Upper lobe of right lung (tissue), 1 donor: ENCODE data around the gene SLC25A2. TPM values are rescaled to one million over a fixed set of nuclear protein-coding genes. Genes with fewer than 3 reads are reported as not detected.
"Not testable (repeated sequence)": the region's sequence is repeated elsewhere in the genome, so short reads cannot be mapped to it uniquely, and the experiment has no call there.

Source experiments
- ATAC-seq: fragments of 200-7000 bp; cut with Tn5 transposase; one replicate; pipeline ENCODE4 v1.9.1; 2020; ENCODE audit warnings: mild to moderate bottlenecking, moderate library complexity
- DNase-seq: peaks from one replicate; pipeline ENCODE4 v3.0.0-alpha.2; 2020
- H3K27ac ChIP-seq: fragments of 200-600 bp; one replicate; pipeline ENCODE4 v1.8.0; 2022
- H3K27me3 ChIP-seq: fragments of 200-600 bp; one replicate; pipeline ENCODE4 v1.8.0; 2022; ENCODE audit warnings: mild to moderate bottlenecking
- H3K36me3 ChIP-seq: fragments of 200-600 bp; one replicate; pipeline ENCODE4 v1.8.0; 2022
- H3K4me1 ChIP-seq: fragments of 200-600 bp; one replicate; pipeline ENCODE4 v1.8.0; 2022
- H3K4me3 ChIP-seq: fragments of 200-600 bp; one replicate; pipeline ENCODE4 v1.8.0; 2022; ENCODE audit warnings: mild to moderate bottlenecking
- H3K9me3 ChIP-seq: fragments of 200-600 bp; one replicate; pipeline ENCODE4 v1.8.0; 2022
- CTCF ChIP-seq: fragments of 200-600 bp; IDR thresholded peaks from one replicate; pipeline ENCODE4 v1.8.0; 2022; ENCODE audit warnings: antibody characterized with exemption
- intact Hi-C: fragments of 100-400 bp; cut with DNase I; formaldehyde crosslinking; loops from one replicate; pipeline ENCODE4 v1.11.0; 2022
- total RNA-seq: library from RNA; stranded (reverse); fragmentation: NEBNext Ultra II Directional; extraction: Animal tissue kit (Norgen Biotek cat#: 25700); gene quantifications from one replicate; pipeline ENCODE4 v1.2.1, GENCODE V29; 2021
- donor health status: DM: no; HTN: yes; CAD: no; lungs with severe emphysema.

SLC25A2 gene
- total RNA-seq, 1 donor from 2014 or later, result 0.64 TPM

GRCh38 chr5:141343242-141343952, 39.5 kb upstream of the SLC25A2 start, which contains the start of gene PCDHGA3:
PCDHGA3 (plus strand) TSS chr5:141343829; CDS start chr5:141344034, 205 bp downstream.
- ATAC-seq, result no peak
- no peak for DNase-seq
- no peak within 1 kb of the TSS for H3K27ac ChIP-seq
- H3K36me3 ChIP-seq, result no peaks in the 10 kb centered on the region
- H3K4me3 ChIP-seq, result peak within 1 kb of the TSS; percentile 21
- no peaks in the 10 kb centered on the region for H3K4me1 ChIP-seq
- H3K9me3 ChIP-seq, result peaks cover 19% of the 10 kb centered on the region
- H3K27me3 ChIP-seq, result peaks cover 6% of the 10 kb centered on the region
- TF ChIP-seq CTCF, result peak; percentile 24
- intact Hi-C loops, result no loop called here

GRCh38 chr5:141342773-141343172, 38.9 kb upstream of the SLC25A2 start:
- no peak overlapping the region for H3K27ac ChIP-seq
- no peak for TF ChIP-seq CTCF
- H3K36me3 ChIP-seq, result no peaks in the 10 kb centered on the region
- H3K9me3 ChIP-seq, result peaks cover 19% of the 10 kb centered on the region
- ATAC-seq (no peak), DNase-seq (no peak)
- H3K4me1 ChIP-seq, result no peaks in the 10 kb centered on the region
- H3K27me3 ChIP-seq, result peaks cover 6% of the 10 kb centered on the region
- H3K4me3 ChIP-seq, result no peak overlapping the region
- intact Hi-C loops, result no loop called here

- intact Hi-C loops, H3K27ac ChIP-seq, H3K36me3 ChIP-seq, H3K27me3 ChIP-seq, DNase-seq, ATAC-seq, H3K4me1 ChIP-seq, H3K4me3 ChIP-seq: not testable (repeated sequence)
- peaks cover 32% of the 10 kb centered on the region for H3K9me3 ChIP-seq
Observed at GRCh38 chr5:141340781-141341354, 37.0 kb upstream of the SLC25A2 start.

GRCh38 chr5:141338538-141339306, 34.9 kb upstream of the SLC25A2 start, which contains the start of gene PCDHGA2:
PCDHGA2 (plus strand) TSS chr5:141338760.
- peak; percentile 26 for TF ChIP-seq CTCF
- Histone ChIP-seq H3K27ac (no peak within 1 kb of the TSS), H3K9me3 (peaks cover 21% of the 10 kb centered on the region), H3K36me3 (no peaks in the 10 kb centered on the region), H3K4me1 (no peaks in the 10 kb centered on the region), H3K4me3 (peak within 1 kb of the TSS; percentile 20), H3K27me3 (peaks cover 6% of the 10 kb centered on the region)
- DNase-seq (no peak), ATAC-seq (peak; percentile 48)
- intact Hi-C loops, result no loop called here

- DNase-seq, H3K4me3 ChIP-seq, H3K36me3 ChIP-seq, H3K27ac ChIP-seq, ATAC-seq, intact Hi-C loops, H3K4me1 ChIP-seq: not testable (repeated sequence)
- H3K9me3 ChIP-seq, result peaks cover 13% of the 10 kb centered on the region
- peaks cover 16% of the 10 kb centered on the region for H3K27me3 ChIP-seq
Observed at GRCh38 chr5:141332571-141332970, 28.7 kb upstream of the SLC25A2 start.

GRCh38 chr5:141330299-141331080, 26.6 kb upstream of the SLC25A2 start, which contains the start of gene PCDHGA1:
PCDHGA1 (plus strand) TSS chr5:141330514.
- Histone ChIP-seq H3K27ac (no peak within 1 kb of the TSS), H3K27me3 (peaks cover 16% of the 10 kb centered on the region), H3K4me3 (no peak within 1 kb of the TSS), H3K9me3 (no peaks in the 10 kb centered on the region), H3K4me1 (no peaks in the 10 kb centered on the region), H3K36me3 (no peaks in the 10 kb centered on the region)
- intact Hi-C loops, result no loop called here
- ATAC-seq (peak; percentile 31), DNase-seq (no peak)
- TF ChIP-seq CTCF, result peak; percentile 21
